Activated CD4-positive, alpha-beta T cell treated with anti-CD3 and anti-CD28 coated beads, Interleukin-2, amount 50 U/mL, for 4 hours (primary cell): ENCODE results near the gene PITPNC1.

ENCODE experiments used
- DNase-seq, 2 experiments: peaks; one replicate each; pipeline ENCODE4 v3.0.0-alpha.2; 2020

Gene PITPNC1

DNA sequence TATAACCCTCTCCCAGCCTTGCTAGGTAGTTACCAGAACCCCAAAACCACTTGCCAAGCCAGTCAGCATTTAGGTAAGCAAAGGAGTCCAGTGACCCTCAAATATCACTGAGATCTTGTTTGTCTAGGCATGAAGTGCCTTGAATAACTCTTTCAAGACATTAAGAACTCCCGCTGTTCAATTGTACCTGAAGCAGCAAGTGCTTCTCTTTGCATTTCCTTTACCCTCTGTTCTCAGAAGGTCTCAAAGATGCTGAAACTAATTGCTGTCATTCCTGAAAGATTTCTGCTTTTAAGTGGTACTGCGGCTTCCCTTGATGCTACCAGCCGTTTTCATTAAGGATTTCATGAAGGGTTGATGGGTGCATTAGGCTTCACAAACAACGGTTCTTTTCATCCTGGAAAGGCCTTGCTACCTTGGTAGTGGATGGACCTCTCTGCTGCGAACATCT lies 142.7 kb downstream of the PITPNC1 start:
- DNase-seq: no peak

DNA sequence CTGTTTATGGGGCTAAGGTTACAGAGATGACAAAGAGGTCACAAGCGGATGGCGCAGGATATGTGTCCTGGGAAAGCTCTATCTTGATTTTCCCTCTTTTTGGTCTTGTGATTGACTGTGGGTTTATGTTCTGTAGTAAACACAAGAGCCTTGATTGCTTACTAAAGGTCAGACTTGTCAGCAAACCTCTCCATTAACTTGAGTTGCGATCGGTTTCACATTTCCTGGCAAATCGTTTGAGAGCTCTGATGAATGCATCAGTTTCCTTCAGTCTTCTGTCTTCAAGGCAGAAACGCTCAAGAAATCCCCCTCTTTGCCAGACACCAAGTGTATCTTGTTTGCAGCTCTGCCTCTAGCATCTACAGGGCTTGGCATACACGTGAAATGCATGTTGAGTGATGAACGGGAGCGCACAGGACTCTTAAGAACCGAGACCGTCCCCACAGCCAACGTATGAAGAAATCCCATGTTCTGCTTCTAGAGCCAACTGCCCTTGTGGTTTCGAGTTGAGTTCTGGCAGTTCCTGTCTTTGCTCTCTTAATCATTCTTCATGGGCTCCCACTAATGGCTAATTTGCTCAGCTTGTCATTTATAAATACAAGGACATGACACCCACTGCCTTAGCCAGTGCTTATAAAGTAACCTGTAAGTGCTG lies 143.3 kb downstream of the PITPNC1 start:
- DNase-seq: no peak

DNA sequence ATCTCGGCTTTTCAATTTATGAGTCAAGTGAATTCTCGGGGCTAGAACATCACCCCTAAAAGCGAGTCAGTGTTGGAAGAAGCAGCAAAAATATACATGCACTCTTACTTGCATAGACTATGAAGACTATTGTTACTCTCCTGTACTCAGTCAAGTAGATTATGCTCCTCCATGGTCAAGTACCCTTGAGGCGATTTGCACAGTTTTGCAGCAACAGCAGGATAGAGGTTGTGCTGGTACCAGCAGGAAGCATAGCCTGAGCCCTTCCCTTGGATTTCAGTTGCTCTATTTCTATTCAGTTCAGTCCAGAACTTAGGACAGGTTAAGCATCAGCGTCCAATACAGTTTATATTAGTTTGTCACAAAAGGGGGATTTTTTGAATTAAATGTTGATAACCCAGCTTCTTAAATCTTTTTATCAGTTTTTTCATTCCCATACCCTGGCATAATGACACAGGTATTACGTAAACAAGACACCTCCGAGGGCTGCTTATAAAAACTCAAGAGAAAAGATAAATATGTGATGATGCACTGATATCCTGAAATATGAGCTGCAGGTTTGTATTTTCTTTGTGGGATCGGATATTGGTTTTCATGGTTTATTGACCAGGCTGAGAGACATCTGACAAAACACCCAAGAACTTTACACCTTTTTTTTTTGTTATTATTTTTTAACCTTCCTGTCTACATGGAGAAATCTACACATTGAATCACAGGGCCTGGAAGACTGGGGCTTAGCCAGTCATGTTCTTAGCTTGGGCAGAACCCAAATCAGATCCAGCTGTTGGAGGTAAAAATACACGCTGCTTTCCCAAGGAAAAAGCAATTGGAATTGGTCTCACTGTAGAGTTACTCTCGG lies 144.1 kb downstream of the PITPNC1 start:
- no peak for DNase-seq

DNA sequence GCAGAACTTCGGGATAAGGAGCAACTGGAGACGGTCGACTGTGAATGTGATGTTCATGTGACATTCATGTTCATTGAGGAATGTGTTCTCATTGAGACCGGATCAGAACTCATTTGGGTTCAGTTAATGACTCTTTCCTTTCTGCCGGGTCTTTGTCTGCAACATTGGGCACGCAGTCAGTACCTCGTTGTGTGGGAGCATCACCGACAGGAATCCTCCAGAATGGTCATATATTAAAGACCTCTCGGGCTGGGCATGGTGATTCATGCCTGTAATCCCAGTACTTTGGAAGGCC lies 144.6 kb downstream of the PITPNC1 start:
- no peak for DNase-seq

DNA sequence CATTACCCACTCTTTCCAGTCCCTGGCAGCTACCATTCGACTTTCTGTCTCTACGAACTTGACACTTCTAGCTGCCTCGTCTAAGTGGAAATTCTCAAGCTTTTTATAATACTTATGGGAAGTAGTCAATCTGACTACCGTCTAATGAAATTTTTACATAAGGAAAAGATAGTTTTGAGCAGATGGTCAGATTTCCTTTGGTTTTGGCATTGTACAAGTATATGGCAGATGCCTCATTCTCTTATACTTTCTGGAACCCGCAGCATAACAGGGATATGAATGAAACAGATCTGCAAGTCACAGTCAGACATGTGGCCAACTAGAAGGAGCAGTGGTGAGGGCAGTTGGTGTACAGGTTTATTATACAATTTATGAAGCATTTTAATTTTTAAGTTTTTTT lies 146.0 kb downstream of the PITPNC1 start:
- no peak for DNase-seq

DNA sequence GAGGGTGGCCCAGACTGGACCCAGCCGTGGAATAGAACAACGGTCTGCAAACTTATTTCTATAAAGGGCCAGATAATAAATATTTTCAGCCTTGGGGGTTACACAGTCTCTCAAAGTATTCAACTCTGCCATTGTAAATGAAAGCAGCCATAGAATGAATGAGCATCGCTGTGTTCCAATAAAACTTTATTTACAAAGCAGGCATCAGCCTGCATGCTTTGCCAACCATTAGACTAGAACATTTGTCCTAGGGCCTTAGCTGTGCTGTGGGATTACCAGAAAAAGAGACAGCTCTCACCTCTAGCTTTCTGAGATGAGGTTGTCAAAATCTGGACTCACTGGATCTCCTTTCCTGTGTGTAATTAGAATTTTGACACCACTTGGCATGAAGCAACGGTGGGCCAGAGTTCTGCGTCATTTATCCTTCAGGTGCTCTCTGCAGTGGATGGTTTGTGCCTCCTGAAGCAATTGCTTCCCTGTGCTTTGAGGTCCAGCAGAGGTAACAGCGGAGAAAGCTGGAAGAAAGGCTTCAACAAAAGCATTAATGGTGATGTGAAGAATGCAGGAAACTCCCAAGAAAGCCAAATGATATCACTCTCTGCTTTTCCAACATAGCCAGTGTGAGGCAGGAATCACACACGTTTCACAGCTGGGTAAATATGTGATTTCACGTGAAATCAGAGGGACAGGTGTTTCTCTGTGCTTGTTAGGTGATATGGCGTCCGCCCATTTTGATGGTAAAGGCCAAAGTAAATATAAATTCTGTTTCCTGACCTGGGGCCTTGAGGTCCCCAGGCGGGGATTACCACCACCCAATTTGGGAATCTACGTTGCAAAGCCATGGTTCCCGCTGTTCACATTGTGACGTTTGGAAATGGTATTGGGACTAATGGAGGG lies 148.4 kb downstream of the PITPNC1 start:
- DNase-seq: no peak

DNA sequence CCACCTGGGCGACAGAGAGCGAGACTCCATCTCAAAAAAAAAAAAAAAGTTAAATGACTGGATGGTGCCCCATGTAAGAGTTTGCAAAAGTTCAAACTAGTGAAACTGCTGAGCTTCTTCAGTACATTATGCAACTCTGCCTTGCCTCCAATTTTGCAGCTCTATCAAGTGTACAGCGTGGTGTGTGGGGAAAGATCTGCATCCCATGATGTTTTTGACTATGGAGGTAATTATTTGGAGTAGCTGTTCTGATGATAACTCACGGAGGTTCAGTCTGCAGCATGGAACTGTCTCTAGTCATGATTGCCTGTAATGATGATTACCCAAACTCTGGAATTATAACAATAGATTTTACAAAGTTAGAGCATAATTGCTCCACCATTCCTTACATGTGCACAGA lies 149.6 kb downstream of the PITPNC1 start:
- DNase-seq: no peak

DNA sequence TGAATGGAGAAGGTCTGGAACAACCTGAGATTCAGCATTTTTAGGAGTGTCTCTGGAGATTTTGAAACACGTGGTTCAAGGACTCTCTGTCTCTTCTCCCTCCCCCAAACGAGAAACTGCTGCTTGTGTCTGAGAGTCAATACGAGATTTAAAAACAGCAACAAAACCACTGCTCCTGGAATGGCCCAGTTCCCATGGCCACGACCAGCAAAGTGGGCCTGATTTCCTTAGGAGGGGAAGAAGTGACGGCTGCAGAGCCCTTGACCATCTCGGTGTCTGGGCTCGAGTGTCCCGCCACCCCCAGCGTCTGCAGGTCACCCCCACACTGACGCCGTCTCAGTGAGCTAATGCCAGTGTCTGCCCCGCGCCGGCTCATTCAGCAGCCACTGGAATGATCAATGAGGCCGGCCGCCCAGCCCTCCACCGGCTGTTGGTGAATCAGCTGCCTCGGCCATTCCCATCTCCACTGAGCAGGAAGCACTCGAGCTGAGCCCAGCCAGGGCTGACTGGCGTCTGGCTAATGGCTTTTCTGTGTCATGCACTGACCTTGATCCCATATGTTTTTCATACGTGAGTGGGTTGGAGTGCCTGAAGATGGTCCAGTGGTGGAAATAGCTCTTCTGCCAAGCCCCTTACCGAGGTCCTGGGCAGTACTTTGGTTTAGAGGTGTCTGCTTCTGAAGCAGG lies 151.8 kb downstream of the PITPNC1 start:
- DNase-seq: no peak

DNA sequence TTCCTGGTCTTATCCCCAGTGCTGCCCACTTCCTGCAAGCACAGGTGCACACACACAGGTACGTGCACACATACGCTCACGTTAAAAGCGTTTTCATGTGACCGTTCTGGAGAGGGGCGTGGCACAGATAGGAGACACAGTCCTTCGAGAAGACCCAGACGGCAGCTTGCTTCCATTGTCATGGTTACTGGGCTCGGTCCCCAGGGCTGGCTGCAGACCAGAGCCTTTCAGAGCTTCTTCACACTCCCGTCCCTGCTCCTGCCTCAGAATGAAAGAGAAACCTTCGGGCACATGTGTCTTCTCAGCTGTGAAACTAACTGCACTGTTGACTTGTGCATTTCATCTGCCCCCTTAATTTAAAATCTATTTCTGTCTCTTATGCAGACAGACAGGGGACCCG lies 154.2 kb downstream of the PITPNC1 start:
- no peak for DNase-seq

DNA sequence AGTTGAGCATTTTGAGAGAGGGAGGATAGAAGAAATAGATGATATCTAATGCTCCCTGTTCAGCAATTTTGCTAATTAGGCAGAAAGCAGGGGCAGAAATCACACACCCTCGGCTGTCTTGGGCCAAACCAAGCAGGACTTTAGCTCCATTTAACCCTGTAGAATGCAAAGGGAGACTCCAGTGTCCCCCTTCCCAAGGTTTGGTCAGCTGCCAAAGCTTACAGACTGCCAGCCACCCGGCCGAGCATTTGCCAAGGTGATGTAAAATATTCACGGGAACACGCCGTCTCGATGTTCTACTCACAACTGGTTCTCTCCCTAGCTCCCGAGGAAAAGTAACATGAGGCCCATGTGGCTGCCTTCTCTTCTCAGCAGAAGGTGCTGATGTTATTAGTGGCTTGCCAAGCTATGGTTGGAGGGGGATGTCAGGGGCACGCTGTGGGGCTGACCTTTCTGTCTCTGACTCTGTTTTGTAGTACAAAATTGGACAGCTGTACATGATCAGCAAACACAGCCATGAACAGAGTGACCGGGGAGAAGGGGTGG lies 155.3 kb downstream of the PITPNC1 start:
- DNase-seq: no peak

DNA sequence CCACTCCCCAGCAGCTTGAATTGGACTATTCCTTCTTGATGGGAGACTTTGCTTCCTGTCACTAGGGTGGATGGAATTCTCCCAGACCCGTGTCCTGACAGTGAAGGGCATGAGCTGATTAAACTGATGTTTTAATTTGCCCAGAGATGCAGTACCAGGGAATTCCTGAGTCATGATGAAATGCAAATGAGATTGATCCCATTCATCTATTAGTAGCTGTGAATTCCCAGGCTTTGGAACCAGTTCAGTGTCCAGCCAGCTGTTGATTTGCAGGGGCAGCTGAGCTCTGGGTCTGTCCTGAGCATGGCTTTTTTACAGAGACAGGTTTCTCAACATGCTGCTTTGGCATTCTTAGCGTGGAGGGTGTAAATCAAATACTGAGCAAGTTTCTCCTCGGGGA lies 157.9 kb downstream of the PITPNC1 start:
- no peak for DNase-seq

DNA sequence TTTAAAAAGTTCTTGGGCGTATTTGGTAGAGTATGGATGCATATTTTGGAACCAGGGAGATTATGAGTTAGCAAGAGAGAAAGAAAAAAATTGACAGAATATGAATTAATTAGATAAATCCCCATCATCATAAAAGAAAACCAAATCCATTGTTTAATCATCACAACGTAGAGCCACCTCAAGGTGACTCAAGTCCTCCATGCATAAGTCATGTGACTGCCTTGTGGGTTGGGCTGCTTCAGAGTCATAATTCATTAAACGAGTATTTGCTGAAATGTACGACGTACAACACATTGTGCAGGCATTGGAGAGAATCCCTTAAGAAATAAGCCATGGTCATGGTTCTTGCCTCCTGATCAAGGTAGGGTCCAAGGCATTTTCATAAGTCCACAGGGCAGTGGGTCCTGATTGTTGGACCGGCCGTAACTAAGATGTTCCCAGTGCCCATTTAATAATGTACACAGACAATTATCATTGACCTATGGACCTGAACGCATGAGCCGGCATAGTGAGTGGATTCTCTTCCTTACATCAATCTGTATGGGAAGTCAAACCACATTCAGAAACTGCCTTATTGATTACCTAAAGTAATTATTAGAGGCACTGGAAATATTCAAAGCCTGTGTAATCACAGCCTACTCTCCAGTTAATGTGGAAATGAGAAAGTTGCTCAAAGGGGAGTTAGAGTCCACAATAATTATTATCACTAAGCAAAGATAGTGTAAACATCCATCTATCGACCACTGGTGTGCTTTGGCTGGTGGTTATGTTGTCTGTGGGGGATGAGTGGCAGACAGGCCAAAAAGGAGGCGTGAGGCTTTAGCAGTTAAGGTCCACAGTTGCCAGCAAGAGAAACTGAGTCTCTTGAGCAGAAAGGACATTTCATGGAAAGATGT lies 165.4 kb downstream of the PITPNC1 start:
- no peak for DNase-seq

DNA sequence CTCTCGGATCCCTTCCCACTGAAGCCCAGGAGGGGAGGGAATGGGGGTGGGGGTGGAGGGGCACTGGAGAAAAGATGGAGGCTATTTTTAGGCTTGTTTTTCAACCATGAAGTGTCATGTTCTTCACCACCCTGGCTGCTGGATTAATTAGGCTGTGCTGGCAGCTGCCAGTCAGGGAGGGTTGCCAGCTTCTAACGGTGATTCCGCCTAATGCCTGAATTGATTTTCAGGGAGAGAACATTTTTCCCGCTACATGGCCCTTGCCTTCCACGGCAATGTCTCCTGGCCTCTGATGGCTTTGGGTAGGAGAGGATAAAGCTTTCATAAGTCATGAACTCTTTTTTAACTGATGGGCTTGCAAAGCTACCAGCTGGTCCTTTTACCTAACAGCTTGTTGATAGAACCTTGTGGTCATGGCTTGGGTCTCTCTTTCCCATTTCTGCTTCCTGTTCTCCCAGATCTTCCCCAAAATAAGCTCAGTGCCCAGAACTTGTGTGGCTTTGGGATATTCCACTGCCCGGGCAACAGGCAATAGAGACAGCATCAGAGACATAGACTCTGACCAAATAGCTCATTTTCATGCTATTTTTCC lies 167.4 kb downstream of the PITPNC1 start:
- DNase-seq: no peak

DNA sequence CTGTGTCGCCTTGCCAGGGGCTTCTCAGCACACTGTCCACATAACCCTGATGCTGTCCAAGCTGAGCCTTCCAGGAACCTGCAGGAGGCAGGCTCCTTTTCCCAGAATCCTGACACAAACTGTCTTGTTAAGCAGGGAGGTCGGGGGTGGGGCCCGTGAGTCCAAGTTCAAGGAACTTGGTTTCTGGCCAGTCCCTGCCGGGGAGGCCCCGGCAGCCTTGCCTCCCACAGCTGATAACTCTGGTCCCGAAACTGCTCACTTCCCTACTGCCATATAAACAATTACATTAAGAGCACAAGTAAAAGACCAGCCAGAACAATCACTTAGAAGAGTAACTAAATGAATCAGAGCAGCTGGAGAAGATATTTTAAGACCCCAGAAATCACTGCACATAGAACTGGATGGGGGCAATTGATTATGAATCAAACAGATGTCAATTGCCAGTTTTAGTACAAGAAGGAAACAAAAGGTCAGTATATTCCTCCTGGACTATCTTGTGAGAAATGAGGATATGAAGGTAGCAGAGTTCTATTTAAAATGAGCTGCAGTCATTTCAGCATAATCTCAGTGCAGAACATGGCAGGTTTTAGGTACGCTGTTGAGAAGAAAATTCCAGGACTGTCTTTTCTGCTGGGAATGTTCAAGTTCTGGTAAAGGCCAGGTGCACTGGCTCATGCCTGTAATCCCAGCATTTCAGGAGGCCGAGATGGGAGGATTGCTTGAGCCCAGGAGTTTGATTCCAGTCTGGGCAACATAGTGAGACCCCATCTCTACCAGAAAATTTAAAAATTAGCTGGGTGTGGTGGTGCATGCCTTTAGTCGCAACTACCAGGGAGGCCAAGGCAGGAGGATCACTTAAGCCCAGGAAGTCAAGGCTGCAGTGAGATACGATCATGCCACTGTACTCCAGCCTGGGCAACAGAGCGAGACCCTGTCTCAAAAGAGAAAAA lies 169.8 kb downstream of the PITPNC1 start:
- no peak for DNase-seq

DNA sequence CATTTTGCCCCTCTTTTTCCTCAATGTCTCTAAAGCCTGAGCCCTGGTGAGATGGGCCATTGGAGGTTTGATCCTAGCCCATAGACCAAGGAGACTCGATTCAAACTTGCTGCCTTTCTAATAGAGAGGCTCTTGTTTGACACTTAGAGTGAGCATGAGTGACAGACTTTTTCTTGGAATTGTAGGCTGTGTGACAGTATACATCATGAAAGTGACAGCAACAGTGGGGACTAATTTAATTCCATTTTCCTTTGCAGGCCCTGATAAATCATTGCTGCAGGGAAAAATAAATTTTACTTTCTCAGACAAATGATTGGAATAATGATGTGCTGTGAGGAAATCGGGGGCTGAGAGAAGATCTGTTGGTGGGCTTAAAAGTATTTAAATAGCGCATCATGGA lies 171.6 kb downstream of the PITPNC1 start:
- no peak for DNase-seq

DNA sequence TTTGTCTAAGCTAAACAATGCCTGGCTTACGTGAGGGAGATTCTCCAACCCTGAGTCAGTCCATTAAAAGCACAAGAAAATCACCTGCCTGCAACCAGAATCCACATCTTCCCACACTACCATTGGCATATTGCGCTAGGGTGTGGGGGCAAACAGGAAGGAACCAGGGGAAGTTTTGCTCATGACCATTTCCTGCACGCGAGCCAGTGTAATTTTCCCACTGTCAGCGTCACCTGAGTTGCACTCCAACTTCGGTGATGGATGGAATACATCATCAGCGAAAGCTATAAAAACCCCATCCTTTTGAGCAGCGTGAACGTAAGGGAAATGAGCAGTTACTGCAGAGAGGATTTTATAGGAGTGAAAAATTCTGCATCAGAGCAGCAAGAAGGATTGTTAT lies 172.7 kb downstream of the PITPNC1 start:
- DNase-seq: no peak

DNA sequence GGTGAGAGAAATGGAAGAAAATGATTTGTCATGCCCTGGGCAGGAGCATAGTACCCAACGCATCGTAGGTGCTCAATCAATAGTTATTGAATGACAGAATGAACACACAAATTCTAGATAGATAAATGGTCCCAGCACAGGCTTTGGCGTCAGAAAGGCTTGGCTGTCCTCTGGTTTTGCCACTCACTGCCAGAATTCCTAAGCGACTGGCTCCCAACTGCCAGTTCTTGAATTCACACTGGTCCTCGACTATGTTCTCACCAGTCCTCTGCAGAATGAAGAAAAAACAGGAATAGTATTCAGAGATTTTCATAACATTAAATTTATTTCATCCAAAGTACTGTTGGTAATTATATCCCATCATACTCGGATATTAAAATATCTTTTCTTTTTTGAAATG lies 177.6 kb downstream of the PITPNC1 start:
- no peak for DNase-seq

DNA sequence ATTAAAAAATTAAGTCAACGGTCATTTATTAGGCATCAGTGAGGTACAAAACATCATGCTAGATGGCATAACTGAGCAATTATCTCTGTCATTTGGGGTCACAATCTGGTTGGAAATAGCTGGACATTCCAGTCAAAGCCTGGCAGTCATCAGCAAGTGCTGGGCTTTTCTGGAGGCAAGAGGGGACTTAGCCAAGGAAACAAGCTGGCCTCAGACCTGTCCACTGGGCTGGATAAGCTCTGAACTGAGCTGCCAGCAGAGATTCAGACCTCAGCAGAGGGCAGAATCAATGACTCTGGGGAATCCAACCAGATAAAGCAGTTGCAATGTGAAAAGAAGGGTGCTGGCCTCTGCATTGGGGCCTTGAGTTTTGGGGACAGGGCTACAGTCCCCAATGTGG lies 178.8 kb downstream of the PITPNC1 start:
- no peak for DNase-seq

DNA sequence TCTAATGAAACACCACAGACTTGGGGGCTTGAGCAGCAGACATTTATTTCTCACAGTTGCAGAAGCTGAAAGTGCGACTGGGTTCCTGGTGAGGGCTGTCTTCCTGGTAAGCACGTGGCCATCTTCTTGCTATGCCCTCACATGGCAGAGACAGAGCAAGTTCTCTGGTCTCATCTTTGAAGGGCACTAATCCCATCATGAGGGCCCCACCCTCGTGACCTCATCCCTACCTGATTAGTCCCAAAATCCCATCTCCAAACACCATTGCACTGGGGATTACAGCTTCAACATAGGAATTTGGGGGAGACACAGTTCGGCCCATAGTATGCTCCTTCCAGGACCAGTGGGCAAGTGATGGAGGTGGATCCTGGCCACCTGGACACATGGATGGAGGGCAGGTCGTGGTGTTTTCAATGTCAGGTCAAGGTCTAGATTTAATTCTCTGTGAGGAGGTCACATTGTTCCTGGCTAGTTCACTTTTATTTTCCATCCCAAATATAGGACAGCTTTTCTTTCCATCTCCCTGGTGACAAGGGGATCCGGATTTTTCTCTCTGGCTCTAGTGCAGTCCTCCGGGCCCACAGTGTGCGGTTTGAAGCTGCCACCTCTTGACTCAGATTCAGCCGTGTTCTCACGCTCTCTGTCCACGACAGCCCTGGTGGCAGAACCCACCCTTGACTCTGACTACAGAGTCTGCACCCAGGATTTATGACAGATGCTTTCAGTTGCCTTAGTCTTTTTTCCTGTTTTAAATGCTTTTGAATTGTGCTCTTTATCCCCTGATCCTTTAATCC lies 180.2 kb downstream of the PITPNC1 start:
- DNase-seq: no peak
